ENCODE measurements around the gene RRAS2. TPM values are rescaled to one million over a fixed set of nuclear protein-coding genes. Genes with fewer than 3 reads are reported as not detected.

RRAS2 gene
- total and polyA plus RNA-seq, 4 donors: 21.2 to 73.5 (median 35.0) TPM

DNA sequence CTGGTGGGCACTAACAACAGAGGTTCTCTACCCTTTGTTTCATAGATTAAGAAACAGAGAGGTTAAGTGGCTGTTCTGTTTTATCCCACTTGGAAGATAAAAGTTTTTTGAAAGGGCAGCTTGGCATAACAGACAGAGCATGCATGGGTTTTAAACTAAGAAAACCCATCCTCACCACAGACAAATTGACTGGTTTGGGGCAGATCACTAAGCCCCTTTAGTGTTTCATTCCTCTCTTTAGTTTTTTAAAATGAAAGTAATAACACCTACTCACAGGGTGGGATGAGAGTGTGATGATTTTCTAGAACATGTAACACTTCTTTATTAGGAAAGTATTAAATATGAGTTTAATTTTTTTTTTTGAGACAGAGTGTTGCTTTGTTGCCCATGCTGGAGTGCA lies 12.3 kb upstream of the RRAS2 start:
- H3K4me1 ChIP-seq (ENCODE audit: control insufficient read depth in 5 of 5, insufficient read depth in 5 of 5, low read length in 5 of 5): peaks cover 0 to 3% (median 0%) of the 10 kb centered on the region in 5 donors
- no peaks in the 10 kb centered on the region for H3K27me3 ChIP-seq (ENCODE audit: control insufficient read depth in 3 of 3, insufficient read depth in 3 of 3, low read length in 2 of 3)
- no peaks in the 10 kb centered on the region for H3K9me3 ChIP-seq (ENCODE audit: control insufficient read depth in 4 of 4, insufficient read depth in 3 of 4, low read length in 3 of 4)
- TF ChIP-seq, protein P1, sequence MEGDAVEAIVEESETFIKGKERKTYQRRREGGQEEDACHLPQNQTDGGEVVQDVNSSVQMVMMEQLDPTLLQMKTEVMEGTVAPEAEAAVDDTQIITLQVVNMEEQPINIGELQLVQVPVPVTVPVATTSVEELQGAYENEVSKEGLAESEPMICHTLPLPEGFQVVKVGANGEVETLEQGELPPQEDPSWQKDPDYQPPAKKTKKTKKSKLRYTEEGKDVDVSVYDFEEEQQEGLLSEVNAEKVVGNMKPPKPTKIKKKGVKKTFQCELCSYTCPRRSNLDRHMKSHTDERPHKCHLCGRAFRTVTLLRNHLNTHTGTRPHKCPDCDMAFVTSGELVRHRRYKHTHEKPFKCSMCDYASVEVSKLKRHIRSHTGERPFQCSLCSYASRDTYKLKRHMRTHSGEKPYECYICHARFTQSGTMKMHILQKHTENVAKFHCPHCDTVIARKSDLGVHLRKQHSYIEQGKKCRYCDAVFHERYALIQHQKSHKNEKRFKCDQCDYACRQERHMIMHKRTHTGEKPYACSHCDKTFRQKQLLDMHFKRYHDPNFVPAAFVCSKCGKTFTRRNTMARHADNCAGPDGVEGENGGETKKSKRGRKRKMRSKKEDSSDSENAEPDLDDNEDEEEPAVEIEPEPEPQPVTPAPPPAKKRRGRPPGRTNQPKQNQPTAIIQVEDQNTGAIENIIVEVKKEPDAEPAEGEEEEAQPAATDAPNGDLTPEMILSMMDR (IDR thresholded peaks at IDR 0.05; ENCODE audit: control extremely low read depth, extremely low read depth): no peak
- H3K9ac ChIP-seq (ENCODE audit: insufficient read depth in 1 of 2, low read length in 2 of 2): no peak overlapping the region
- DNase-seq (no peak), ATAC-seq (ENCODE audit: insufficient read depth, low FRiP score) (no peak)
- H3K27ac ChIP-seq (ENCODE audit: low read depth in 1 of 2, low read length in 1 of 2): no peak overlapping the region
- no peak overlapping the region for H3K4me3 ChIP-seq
- no peaks in the 10 kb centered on the region for H3K36me3 ChIP-seq (ENCODE audit: control insufficient read depth in 4 of 4, insufficient read depth in 4 of 4, low read length in 4 of 4)

DNA sequence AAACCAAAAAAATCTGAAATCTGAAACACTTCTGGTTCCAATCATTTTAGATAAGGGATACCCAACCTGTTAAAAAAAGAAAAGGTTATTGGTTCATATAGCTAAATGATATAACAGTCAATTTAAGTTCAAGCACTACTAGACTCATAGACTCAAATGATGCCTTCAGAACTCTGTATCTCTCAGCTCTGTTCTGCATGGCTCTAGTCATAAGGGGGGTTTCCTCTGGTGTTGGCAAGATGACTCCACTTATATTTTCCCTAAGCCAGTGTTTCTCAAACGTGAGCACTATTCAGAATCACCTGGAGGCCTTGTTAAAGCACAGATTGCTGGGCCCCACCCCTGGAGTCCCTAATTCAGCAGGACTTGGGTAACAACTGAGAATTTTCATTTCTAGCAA lies 11.5 kb upstream of the RRAS2 start:
- TF ChIP-seq, protein P1 (IDR thresholded peaks at IDR 0.05; ENCODE audit: control extremely low read depth, extremely low read depth): no peak
- no peak for DNase-seq
- Histone ChIP-seq H3K9me3 (ENCODE audit: control insufficient read depth in 4 of 4, insufficient read depth in 3 of 4, low read length in 3 of 4) (no peaks in the 10 kb centered on the region), H3K27me3 (ENCODE audit: control insufficient read depth in 3 of 3, insufficient read depth in 3 of 3, low read length in 2 of 3) (no peaks in the 10 kb centered on the region), H3K4me1 (ENCODE audit: control insufficient read depth in 5 of 5, insufficient read depth in 5 of 5, low read length in 5 of 5) (peaks cover 0 to 3% (median 0%) of the 10 kb centered on the region in 5 donors), H3K4me3 (no peak overlapping the region), H3K36me3 (ENCODE audit: control insufficient read depth in 4 of 4, insufficient read depth in 4 of 4, low read length in 4 of 4) (no peaks in the 10 kb centered on the region), H3K27ac (ENCODE audit: low read depth in 1 of 2, low read length in 1 of 2) (no peak overlapping the region), H3K9ac (ENCODE audit: insufficient read depth in 1 of 2, low read length in 2 of 2) (no peak overlapping the region)
- WGBS, 2 donors: 44 to 56% methylated on average over 1 of the region's 1 CpG
- no peak for ATAC-seq (ENCODE audit: insufficient read depth, low FRiP score)

DNA sequence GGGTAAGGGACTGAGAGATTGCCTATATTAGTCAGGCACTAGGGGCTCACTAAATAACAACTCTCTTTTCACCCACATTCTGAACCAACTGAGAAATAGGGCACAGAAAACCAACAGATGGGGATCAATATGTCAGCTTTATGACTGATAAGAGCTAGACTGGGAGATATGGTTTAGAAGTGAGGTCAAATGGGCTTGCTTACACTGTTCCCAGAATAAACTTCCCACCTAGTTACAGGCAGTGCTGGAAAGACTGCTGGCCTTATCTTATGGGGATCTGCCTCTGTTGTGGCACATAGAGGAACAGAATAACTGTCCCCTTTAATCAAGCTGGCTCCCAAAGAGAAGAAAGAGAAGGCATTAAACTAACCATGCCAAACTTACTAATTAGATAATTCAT lies 10.6 kb upstream of the RRAS2 start:
- ATAC-seq (ENCODE audit: insufficient read depth, low FRiP score): no peak

DNA sequence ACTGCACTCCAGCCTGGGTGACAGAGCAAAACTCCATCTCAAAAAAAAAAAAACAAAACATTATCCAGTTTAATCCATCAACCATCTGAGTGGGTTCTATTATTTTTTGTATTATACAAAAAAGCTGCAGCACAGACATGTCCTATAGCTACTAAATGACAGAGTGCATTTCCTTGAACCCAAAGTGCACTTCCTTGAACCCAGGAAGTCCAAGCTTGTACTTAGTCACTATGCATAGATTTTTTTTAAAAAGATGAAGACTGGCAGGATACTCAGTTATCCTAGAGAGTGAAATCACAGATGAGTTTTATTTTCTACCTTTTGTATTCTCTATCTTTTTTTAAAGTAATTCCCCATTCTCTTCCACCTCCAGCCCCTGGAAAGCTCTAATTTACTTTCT lies 8.0 kb upstream of the RRAS2 start:
- Histone ChIP-seq H3K4me3 (no peak overlapping the region), H3K9me3 (ENCODE audit: control insufficient read depth in 4 of 4, insufficient read depth in 3 of 4, low read length in 3 of 4) (no peaks in the 10 kb centered on the region), H3K9ac (ENCODE audit: insufficient read depth in 1 of 2, low read length in 2 of 2) (no peak overlapping the region), H3K4me1 (ENCODE audit: control insufficient read depth in 5 of 5, insufficient read depth in 5 of 5, low read length in 5 of 5) (no peaks in the 10 kb centered on the region), H3K27ac (ENCODE audit: low read depth in 1 of 2, low read length in 1 of 2) (no peak overlapping the region), H3K27me3 (ENCODE audit: control insufficient read depth in 3 of 3, insufficient read depth in 3 of 3, low read length in 2 of 3) (no peaks in the 10 kb centered on the region), H3K36me3 (ENCODE audit: control insufficient read depth in 4 of 4, insufficient read depth in 4 of 4, low read length in 4 of 4) (no peaks in the 10 kb centered on the region)
- DNase-seq: no peak
- TF ChIP-seq, protein P1 (IDR thresholded peaks at IDR 0.05; ENCODE audit: control extremely low read depth, extremely low read depth): no peak
- ATAC-seq (ENCODE audit: insufficient read depth, low FRiP score): no peak

More for the DNA sequence above, 10.6 kb upstream of the RRAS2 start:
- Histone ChIP-seq H3K4me1 (ENCODE audit: control insufficient read depth in 5 of 5, insufficient read depth in 5 of 5, low read length in 5 of 5) (no peaks in the 10 kb centered on the region), H3K27ac (ENCODE audit: low read depth in 1 of 2, low read length in 1 of 2) (no peak overlapping the region), H3K9me3 (ENCODE audit: control insufficient read depth in 4 of 4, insufficient read depth in 3 of 4, low read length in 3 of 4) (no peaks in the 10 kb centered on the region), H3K4me3 (no peak overlapping the region), H3K9ac (ENCODE audit: insufficient read depth in 1 of 2, low read length in 2 of 2) (no peak overlapping the region), H3K27me3 (ENCODE audit: control insufficient read depth in 3 of 3, insufficient read depth in 3 of 3, low read length in 2 of 3) (no peaks in the 10 kb centered on the region), H3K36me3 (ENCODE audit: control insufficient read depth in 4 of 4, insufficient read depth in 4 of 4, low read length in 4 of 4) (no peaks in the 10 kb centered on the region)
- DNase-seq: no peak
- TF ChIP-seq, protein P1 (IDR thresholded peaks at IDR 0.05; ENCODE audit: control extremely low read depth, extremely low read depth): no peak
